ENCODE measurements around the gene SSTR4.

SSTR4 gene

DNA sequence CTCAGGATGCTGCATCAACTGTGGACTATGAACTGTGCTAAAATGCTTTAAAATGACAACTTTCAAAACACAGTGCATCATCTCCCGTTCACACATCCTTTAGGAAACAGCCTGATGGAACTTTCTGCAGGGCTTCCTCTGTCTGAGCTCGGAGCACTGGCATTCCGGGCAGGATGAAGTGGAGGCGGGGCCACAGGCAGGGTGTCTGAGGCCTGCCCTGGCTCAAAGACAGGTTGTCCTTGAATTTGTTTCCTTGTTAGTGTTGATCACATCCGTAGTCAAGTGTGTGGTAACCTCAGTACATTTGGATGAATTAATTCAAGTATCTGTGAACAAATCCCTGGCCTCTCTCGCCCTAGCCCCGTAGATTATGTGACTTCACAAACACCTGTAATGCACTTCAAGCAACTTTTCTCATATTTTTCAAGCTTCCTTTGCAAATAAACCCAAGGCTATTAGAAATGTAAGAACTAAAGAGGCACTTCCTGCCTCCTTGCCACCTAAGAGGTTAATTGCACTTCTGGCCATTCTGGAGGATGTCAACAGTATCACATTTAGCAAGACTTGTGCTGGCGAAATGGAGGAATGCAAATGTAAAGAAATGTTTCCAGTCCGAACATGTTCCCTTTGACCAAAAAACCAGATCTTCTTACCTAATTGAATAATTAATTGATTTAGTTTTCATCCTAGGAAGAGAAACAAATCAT lies 47.9 kb downstream of the SSTR4 start:
- H3K4me3 ChIP-seq (ENCODE audit: low read length in 2 of 2): no peak overlapping the region
- no peak overlapping the region for H2BK5ac ChIP-seq (ENCODE audit: low read length)
- no peak overlapping the region for H3K4me2 ChIP-seq (ENCODE audit: insufficient read depth, low read length, poor library complexity, severe bottlenecking)
- no peak overlapping the region for H4K91ac ChIP-seq (ENCODE audit: low read depth, low read length, poor library complexity)
- no peak overlapping the region for H4K8ac ChIP-seq (ENCODE audit: low read depth, low read length)
- no peaks in the 10 kb centered on the region for H3K79me1 ChIP-seq (ENCODE audit: low read depth, low read length)
- H3K9ac ChIP-seq (ENCODE audit: low read depth, low read length, poor library complexity): no peak overlapping the region
- peaks cover 0 to 3% of the 10 kb centered on the region in 2 donors for H3K4me1 ChIP-seq (ENCODE audit: control insufficient read depth in 2 of 2, insufficient read depth in 1 of 2, low read depth in 1 of 2, low read length in 2 of 2)
- H3K23ac ChIP-seq (ENCODE audit: low read depth, low read length, poor library complexity): no peak overlapping the region
- no peak overlapping the region for H3K14ac ChIP-seq (ENCODE audit: low read length)
- WGBS, 2 donors (ENCODE audit: extremely low coverage in 2 of 2, insufficient read length in 2 of 2, insufficient replicate concordance in 1 of 2): no CpG with 5 or more reads among the region's 9 CpGs
- H2BK120ac ChIP-seq (ENCODE audit: low read depth, low read length): no peak overlapping the region
- H3K27me3 ChIP-seq (ENCODE audit: control insufficient read depth in 3 of 3, insufficient read depth in 3 of 3, low read depth in 1 of 3, low read length in 3 of 3): no peaks in the 10 kb centered on the region
- peak overlapping the region; percentile 41 for H2AFZ ChIP-seq (ENCODE audit: low read length)
- no peak overlapping the region for H2BK15ac ChIP-seq (ENCODE audit: low read length)
- no peak overlapping the region for H3K27ac ChIP-seq (replicated peaks; ENCODE audit: low read length)
- no peak overlapping the region for H3K18ac ChIP-seq (ENCODE audit: low read length)
- H3K9me3 ChIP-seq (replicated peaks in 1 of 2; ENCODE audit: control insufficient read depth in 2 of 2, insufficient read depth in 1 of 2, low read depth in 1 of 2, low read length in 2 of 2): no peaks in the 10 kb centered on the region
- no peak overlapping the region for H2AK5ac ChIP-seq (ENCODE audit: low read depth, low read length)
- no peaks in the 10 kb centered on the region for H3K36me3 ChIP-seq (replicated peaks in 1 of 2; ENCODE audit: control insufficient read depth in 2 of 2, insufficient read depth in 2 of 2, low read length in 2 of 2)
- H3K4ac ChIP-seq (ENCODE audit: low read length): no peak overlapping the region
- no peak for DNase-seq (ENCODE audit: low spot score)
- no peak overlapping the region for H2BK12ac ChIP-seq (ENCODE audit: low read length)

DNA sequence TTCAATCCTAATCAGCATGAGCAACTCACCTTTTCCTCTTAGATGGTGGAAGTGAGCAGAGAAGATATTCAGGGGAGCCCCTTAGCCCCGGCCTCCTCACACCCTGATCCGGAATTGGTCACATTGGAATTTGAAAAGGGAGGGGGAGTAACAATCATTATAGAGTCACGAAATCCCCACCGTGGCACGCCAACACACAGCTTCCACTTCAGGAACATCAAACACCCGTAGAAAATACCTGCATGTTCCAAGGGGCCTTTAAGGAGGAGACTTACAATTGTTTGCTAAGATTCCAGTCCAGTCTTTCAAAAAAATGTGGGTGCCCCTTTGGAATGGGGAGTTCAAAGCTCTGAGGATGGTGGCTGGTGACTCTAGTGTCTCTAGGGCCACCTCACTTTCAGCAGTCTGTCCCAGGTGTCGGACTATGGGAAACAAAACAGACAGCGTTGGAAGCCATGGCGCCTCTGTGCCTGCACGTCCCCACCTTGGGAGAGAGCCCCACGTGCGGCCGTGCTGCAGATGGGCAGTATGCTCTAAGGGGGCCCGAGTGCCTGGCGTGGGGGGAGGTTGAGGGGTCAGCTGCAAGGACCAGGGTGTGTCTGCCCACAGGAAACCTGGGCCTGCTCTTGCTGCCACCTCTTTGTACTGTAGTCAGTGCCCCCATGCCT lies 48.6 kb downstream of the SSTR4 start:
- H3K4me2 ChIP-seq (ENCODE audit: insufficient read depth, low read length, poor library complexity, severe bottlenecking): no peak overlapping the region
- H3K36me3 ChIP-seq (replicated peaks in 1 of 2; ENCODE audit: control insufficient read depth in 2 of 2, insufficient read depth in 2 of 2, low read length in 2 of 2): no peaks in the 10 kb centered on the region
- H3K27me3 ChIP-seq (ENCODE audit: control insufficient read depth in 3 of 3, insufficient read depth in 3 of 3, low read depth in 1 of 3, low read length in 3 of 3): no peaks in the 10 kb centered on the region
- no peak for DNase-seq (ENCODE audit: low spot score)
- no peak overlapping the region for H3K4me3 ChIP-seq (ENCODE audit: low read length in 2 of 2)
- H4K8ac ChIP-seq (ENCODE audit: low read depth, low read length): no peak overlapping the region
- peak overlapping the region; percentile 36 for H2BK12ac ChIP-seq (ENCODE audit: low read length)
- H2AFZ ChIP-seq (ENCODE audit: low read length): no peak overlapping the region
- no peaks in the 10 kb centered on the region for H3K79me1 ChIP-seq (ENCODE audit: low read depth, low read length)
- peak overlapping the region; percentile 48 for H3K18ac ChIP-seq (ENCODE audit: low read length)
- no peaks in the 10 kb centered on the region for H3K9me3 ChIP-seq (replicated peaks in 1 of 2; ENCODE audit: control insufficient read depth in 2 of 2, insufficient read depth in 1 of 2, low read depth in 1 of 2, low read length in 2 of 2)
- no peak overlapping the region for H3K4ac ChIP-seq (ENCODE audit: low read length)
- H3K23ac ChIP-seq (ENCODE audit: low read depth, low read length, poor library complexity): no peak overlapping the region
- H2AK5ac ChIP-seq (ENCODE audit: low read depth, low read length): peak overlapping the region; percentile 51
- H2BK15ac ChIP-seq (ENCODE audit: low read length): peak overlapping the region; percentile 68
- no peak overlapping the region for H4K91ac ChIP-seq (ENCODE audit: low read depth, low read length, poor library complexity)
- H2BK5ac ChIP-seq (ENCODE audit: low read length): no peak overlapping the region
- peaks cover 0 to 3% of the 10 kb centered on the region in 2 donors for H3K4me1 ChIP-seq (ENCODE audit: control insufficient read depth in 2 of 2, insufficient read depth in 1 of 2, low read depth in 1 of 2, low read length in 2 of 2)
- H2BK120ac ChIP-seq (ENCODE audit: low read depth, low read length): no peak overlapping the region
- WGBS, 2 donors (ENCODE audit: extremely low coverage in 2 of 2, insufficient read length in 2 of 2, insufficient replicate concordance in 1 of 2): no CpG with 5 or more reads among the region's 15 CpGs
- H3K9ac ChIP-seq (ENCODE audit: low read depth, low read length, poor library complexity): no peak overlapping the region
- H3K27ac ChIP-seq (replicated peaks; ENCODE audit: low read length): no peak overlapping the region
- H3K14ac ChIP-seq (ENCODE audit: low read length): no peak overlapping the region

GRCh38 chr20:23084282-23084844 lies 49.3 kb downstream of the SSTR4 start:
- no peak overlapping the region for H4K8ac ChIP-seq (ENCODE audit: low read depth, low read length)
- WGBS, 2 donors (ENCODE audit: extremely low coverage in 2 of 2, insufficient read length in 2 of 2, insufficient replicate concordance in 1 of 2): no CpG with 5 or more reads among the region's 17 CpGs

GRCh38 chr20:23084845-23085365 lies 49.8 kb downstream of the SSTR4 start:
- Histone ChIP-seq H3K36me3 (replicated peaks in 1 of 2; ENCODE audit: control insufficient read depth in 2 of 2, insufficient read depth in 2 of 2, low read length in 2 of 2) (no peaks in the 10 kb centered on the region), H3K9me3 (replicated peaks in 1 of 2; ENCODE audit: control insufficient read depth in 2 of 2, insufficient read depth in 1 of 2, low read depth in 1 of 2, low read length in 2 of 2) (no peaks in the 10 kb centered on the region), H4K91ac (ENCODE audit: low read depth, low read length, poor library complexity) (no peak overlapping the region), H3K27ac (replicated peaks; ENCODE audit: low read length) (no peak overlapping the region), H3K79me1 (ENCODE audit: low read depth, low read length) (no peaks in the 10 kb centered on the region), H3K23ac (ENCODE audit: low read depth, low read length, poor library complexity) (no peak overlapping the region), H3K4me2 (ENCODE audit: insufficient read depth, low read length, poor library complexity, severe bottlenecking) (no peak overlapping the region), H3K4me1 (ENCODE audit: control insufficient read depth in 2 of 2, insufficient read depth in 1 of 2, low read depth in 1 of 2, low read length in 2 of 2) (peaks cover 0 to 3% of the 10 kb centered on the region in 2 donors), H3K14ac (ENCODE audit: low read length) (no peak overlapping the region), H2BK12ac (ENCODE audit: low read length) (no peak overlapping the region), H2AK5ac (ENCODE audit: low read depth, low read length) (no peak overlapping the region), H2AFZ (ENCODE audit: low read length) (no peak overlapping the region), H3K27me3 (ENCODE audit: control insufficient read depth in 3 of 3, insufficient read depth in 3 of 3, low read depth in 1 of 3, low read length in 3 of 3) (no peaks in the 10 kb centered on the region), H3K4me3 (ENCODE audit: low read length in 2 of 2) (no peak overlapping the region), H3K18ac (ENCODE audit: low read length) (peak overlapping the region; percentile 52), H3K4ac (ENCODE audit: low read length) (no peak overlapping the region), H4K8ac (ENCODE audit: low read depth, low read length) (no peak overlapping the region), H2BK15ac (ENCODE audit: low read length) (no peak overlapping the region), H2BK120ac (ENCODE audit: low read depth, low read length) (no peak overlapping the region), H3K9ac (ENCODE audit: low read depth, low read length, poor library complexity) (no peak overlapping the region), H2BK5ac (ENCODE audit: low read length) (no peak overlapping the region)
- DNase-seq (ENCODE audit: low spot score): no peak
- WGBS, 2 donors (ENCODE audit: extremely low coverage in 2 of 2, insufficient read length in 2 of 2, insufficient replicate concordance in 1 of 2): no CpG with 5 or more reads among the region's 24 CpGs

More at GRCh38 chr20:23084282-23084844, 49.3 kb downstream of the SSTR4 start:
- H3K4me1 ChIP-seq (ENCODE audit: control insufficient read depth in 2 of 2, insufficient read depth in 1 of 2, low read depth in 1 of 2, low read length in 2 of 2): peaks cover 0 to 3% of the 10 kb centered on the region in 2 donors
- no peak overlapping the region for H4K91ac ChIP-seq (ENCODE audit: low read depth, low read length, poor library complexity)
- H3K79me1 ChIP-seq (ENCODE audit: low read depth, low read length): no peaks in the 10 kb centered on the region
- H3K27me3 ChIP-seq (ENCODE audit: control insufficient read depth in 3 of 3, insufficient read depth in 3 of 3, low read depth in 1 of 3, low read length in 3 of 3): no peaks in the 10 kb centered on the region
- H3K36me3 ChIP-seq (replicated peaks in 1 of 2; ENCODE audit: control insufficient read depth in 2 of 2, insufficient read depth in 2 of 2, low read length in 2 of 2): no peaks in the 10 kb centered on the region
- no peak overlapping the region for H3K4ac ChIP-seq (ENCODE audit: low read length)
- no peaks in the 10 kb centered on the region for H3K9me3 ChIP-seq (replicated peaks in 1 of 2; ENCODE audit: control insufficient read depth in 2 of 2, insufficient read depth in 1 of 2, low read depth in 1 of 2, low read length in 2 of 2)
- H3K9ac ChIP-seq (ENCODE audit: low read depth, low read length, poor library complexity): no peak overlapping the region
- H2AFZ ChIP-seq (ENCODE audit: low read length): no peak overlapping the region
- no peak overlapping the region for H3K23ac ChIP-seq (ENCODE audit: low read depth, low read length, poor library complexity)
- H3K14ac ChIP-seq (ENCODE audit: low read length): no peak overlapping the region
- no peak overlapping the region for H3K4me3 ChIP-seq (ENCODE audit: low read length in 2 of 2)
- H2BK120ac ChIP-seq (ENCODE audit: low read depth, low read length): no peak overlapping the region
- DNase-seq (ENCODE audit: low spot score): no peak
- H2AK5ac ChIP-seq (ENCODE audit: low read depth, low read length): peak overlapping the region; percentile 61
- no peak overlapping the region for H2BK5ac ChIP-seq (ENCODE audit: low read length)
- H3K27ac ChIP-seq (replicated peaks; ENCODE audit: low read length): no peak overlapping the region
- H2BK15ac ChIP-seq (ENCODE audit: low read length): no peak overlapping the region
- H3K4me2 ChIP-seq (ENCODE audit: insufficient read depth, low read length, poor library complexity, severe bottlenecking): no peak overlapping the region
- peak overlapping the region; percentile 58 for H3K18ac ChIP-seq (ENCODE audit: low read length)
- H2BK12ac ChIP-seq (ENCODE audit: low read length): no peak overlapping the region

Measured in neuronal stem cell (in vitro differentiated cells).